UCSD-AML1 (cell line): ENCODE results near the gene PNLIPRP2.

Experiments used
- DNase-seq: peaks from one replicate; lab custom pipeline; 2025; ENCODE audit not compliant: unreplicated experiment; lab: John Stamatoyannopoulos, UW

The PNLIPRP2 gene

DNA sequence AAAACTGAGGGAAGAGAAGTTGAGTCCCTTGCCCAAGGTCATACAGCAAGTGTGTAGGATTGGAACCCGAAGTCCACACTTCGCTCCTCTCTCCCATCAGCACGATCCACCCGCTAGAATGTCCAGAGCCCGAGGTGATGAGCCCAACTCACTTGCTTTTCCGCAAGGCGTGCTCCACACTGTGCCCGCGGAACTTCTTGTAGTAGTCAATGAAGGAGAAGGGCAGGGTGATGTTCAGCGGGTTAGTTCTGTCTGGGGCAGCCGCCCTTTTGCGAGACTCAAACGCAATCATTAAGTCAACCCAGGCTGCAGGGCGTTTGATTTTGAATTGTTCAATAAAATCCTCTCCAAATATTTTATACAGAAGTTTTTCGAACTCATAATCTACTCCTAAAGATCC lies 58.6 kb downstream of the PNLIPRP2 start:
- DNase-seq: no peak

DNA sequence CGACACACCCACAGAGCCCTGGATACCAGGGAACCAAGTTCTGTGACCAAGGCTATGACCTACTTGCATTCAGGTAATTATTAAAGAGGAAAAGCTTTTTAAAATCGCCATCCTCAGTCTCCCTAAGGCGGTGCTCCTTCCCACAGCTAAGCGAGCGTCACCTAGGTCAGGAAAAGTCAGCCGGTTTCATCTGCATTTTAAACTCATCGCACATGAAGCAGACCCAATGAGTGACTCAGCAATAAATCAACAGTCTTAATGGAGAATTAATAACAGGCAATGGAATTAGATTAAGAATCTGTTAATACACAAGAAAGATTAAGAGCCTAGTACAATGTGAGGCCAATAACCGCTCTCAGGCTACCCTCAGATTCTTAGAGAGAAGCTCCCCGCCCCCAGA lies 62.4 kb downstream of the PNLIPRP2 start:
- no peak for DNase-seq

DNA sequence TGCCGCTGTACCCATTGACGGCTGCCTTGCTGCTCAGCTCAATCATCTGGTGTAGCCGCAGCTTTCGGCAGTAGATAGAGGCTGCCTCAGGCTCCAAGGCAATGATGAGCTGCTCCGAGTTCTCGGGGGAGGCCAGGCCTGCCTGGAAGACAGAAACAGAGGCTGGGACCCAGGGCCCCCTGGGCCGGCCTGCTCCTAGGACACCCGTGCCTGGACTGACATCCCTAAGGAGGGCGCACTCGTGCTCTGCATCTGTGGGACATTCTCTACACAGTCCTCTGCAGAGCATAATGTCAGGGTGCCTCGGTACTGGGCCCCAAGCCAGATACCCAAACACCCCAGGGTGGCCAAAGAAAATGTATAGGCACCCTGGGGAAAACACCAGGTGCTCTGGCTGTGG lies 63.1 kb downstream of the PNLIPRP2 start:
- DNase-seq: no peak

DNA sequence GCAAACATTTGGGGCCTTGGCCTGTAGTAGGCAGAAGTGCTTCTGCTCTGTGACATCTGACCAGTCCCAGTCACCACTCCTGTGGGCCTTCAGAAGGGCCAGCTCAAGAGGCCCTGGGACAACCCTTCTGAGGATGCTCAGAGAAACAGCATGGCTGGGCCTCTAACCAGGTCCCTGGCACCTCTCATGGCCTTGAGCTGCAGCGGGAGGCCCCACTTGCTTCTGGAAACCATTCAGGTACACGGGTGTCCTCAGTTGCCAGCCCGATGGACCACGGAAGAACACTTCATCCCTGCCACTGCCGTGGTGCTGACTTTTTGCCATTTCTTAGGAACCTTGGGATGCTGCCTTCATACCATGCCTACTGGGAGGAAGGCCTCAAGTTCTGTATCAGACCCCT lies 64.0 kb downstream of the PNLIPRP2 start:
- DNase-seq: no peak

DNA sequence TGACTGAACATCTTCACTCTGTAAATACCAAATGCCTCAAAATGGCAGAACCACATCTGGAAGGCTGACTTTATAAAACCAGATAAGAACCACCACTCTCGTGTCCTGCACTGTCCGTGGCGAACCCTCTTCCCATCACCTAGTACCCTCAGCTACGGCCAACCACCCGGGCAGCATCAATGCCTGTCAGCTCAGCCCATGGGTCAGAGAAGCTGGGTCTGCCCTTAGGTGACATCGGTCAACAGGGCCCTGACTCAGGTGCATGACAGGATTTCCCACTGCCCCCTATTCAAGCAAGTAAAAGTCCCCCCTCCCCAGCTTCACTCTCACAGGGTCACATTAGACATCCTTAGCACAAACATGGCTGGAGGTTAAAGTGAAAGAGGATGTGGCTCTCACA lies 65.1 kb downstream of the PNLIPRP2 start:
- DNase-seq: no peak

DNA sequence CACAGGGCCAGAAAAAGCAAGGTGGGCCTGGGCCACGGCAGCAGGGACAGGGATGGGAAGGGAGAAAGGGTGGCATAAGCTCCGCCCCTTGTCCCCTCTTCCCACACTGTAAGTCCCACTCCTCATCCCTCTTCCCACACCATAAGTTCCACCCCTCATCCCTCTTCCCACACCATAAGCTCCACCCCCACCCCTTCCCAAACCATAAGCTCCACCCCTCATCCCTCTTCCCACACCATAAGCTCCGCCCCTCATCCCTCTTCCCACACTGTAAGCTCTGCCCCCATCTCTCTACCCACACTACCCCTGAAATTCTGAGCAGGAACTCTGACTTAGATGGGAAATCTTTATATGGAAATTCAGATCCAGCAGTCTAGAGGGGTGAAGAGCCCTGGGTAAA lies 65.9 kb downstream of the PNLIPRP2 start:
- DNase-seq: no peak

DNA sequence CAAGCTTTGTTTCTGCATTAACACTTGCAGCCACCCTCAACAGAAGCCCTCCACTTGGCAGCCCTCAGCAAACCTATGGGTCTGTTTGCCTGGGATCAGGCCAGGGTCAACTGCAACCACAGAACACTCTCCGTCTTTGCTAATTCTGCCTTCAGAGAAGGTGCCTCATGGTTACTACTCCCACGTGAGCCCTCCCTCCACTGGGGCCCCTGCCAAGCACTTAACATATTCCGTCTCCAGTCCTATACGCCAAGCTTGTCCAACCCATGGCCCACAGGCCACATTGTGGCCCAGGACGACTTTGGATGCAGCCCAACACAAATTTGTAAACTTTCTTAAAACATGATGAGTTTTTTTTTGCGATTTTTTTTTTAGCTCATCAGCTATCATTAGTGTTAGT lies 66.9 kb downstream of the PNLIPRP2 start:
- DNase-seq: no peak

DNA sequence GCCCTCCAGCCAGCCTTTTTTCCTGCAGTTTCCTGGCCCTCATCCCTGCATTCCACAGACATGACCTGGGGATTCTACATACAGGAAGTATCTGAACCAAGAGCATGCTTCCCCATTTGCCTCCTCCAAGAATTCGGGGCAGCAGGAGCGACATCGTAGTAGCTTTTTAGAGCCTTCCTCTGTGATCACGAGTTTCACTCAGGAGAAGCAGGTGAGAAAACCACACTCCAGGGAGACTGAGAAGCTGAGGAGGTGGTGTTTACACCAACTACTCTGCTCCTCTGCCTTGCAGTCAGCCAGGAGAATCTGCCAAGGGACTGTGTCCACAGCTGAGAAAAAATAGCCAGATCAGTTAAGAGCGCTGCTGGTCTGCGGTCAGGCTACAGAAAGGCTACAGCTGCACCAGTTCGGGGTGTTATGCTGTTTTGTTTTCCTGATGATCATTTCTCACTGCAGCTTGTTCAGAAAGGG lies 67.5 kb downstream of the PNLIPRP2 start:
- DNase-seq: no peak

DNA sequence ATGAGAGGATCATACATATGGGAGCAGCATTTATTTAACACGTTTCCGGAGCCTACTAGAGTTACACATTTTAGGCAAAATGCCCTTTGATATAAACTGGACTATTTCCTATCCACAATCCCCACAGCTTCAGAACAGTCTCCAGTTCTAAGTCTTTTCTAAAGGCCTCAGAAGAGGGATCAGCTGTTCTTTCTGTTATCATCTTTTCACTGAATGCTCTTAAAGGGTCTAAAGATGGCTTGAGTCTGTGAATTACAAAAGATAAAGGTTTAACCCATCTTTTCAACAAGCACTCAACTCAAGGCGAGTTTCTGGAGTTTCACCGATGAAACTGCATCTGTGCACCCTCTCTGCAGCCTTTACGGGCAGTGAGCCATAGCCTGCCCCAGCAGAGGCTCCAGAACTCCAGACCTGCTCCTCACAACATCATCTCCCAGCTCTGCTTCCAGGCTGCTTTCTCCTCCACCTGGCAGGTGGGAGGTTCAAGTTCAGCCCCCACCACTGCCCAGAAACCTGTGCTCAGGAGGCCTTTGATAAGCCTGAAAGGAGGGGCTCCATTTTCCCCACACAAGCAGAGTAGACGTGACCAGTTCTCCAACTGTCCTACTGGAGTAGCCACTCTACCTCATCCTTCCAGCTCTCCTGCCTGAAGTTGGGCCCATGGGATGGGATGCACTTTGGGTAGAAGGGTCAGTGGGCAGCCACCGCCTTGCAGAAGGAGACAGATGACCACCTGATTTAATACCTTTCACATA lies 68.2 kb downstream of the PNLIPRP2 start:
- no peak for DNase-seq

DNA sequence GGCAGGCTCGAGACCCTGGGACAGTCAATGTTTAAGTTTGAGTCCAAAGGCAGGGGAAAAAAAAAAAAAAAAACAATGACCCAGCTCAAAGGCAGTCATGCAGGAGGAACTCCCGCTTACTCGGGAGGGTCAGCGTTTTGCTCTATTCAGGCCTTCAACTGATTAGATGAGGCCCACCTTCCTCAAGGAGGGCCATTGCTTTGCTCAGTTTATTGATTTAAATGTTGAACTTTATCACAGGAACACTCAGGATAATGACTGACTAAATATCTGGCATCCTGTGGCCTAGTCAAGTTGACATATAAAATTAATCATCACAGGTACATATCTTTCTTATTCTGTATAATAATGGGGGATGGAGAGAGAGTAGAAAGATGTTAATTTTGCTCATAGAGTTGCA lies 69.0 kb downstream of the PNLIPRP2 start:
- DNase-seq: no peak

DNA sequence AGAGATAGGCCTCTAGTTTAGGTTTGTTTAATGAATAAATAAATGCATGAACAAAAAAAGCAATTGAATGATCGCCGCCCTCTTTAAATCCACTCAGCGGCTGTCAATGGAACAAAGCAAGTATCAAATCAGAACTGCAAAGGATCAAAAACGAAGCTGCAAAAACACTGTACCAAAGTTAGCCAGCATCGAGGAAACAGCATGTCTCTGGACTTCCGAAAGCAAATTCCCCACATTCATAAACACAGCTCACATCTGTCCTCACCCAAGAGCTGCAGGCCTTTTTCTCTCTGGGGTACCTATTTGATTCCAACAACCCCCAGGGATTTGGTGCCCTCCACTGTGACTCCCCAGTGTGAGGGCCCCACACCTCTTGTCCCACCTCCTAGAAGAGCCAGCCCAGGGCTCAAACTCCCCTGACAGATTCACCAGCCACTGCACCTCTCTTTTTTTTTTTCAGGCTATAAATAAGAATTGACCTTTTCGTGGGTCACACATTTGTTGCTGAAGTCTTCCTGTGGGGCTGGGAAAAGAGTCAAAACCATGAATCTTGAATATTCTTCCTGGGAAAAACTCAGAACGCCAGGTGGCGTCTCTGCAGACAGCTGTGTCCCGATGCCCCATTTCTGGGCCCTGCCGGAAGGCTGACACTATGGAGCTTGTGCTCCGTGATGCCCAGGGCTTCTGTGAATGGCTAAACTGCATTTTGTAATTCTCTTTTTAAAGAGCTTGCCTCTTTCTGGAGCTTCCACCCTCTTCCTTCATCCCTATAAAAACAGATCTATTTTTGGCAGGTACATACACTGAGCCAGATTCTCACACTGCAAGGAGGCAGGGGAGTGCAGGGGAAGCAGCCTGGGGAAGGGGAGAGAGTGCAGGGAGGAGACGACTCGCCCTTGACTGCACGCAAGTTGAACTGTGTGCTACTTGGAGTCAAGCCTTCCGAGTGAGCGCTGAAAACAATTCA lies 69.9 kb downstream of the PNLIPRP2 start:
- no peak for DNase-seq

DNA sequence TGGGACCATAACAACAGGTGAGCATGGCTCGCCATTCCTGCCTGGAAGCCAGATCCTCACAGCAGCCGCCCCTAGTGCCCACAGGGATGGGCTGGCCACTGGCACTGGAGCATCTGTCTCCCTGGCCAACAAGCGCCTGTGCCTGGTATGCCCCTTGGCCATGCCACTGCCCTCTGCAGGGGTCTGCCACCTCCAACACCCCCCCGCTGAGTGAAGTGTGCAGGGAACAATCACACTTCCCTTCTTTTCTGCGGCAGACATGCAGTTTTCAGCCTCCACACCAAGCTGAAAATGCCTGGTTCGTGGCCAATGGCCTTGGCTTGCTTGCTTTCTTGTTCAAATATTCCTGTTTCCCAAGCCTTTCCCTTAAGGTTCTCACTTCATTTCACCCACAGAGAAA lies 70.9 kb downstream of the PNLIPRP2 start:
- no peak for DNase-seq

DNA sequence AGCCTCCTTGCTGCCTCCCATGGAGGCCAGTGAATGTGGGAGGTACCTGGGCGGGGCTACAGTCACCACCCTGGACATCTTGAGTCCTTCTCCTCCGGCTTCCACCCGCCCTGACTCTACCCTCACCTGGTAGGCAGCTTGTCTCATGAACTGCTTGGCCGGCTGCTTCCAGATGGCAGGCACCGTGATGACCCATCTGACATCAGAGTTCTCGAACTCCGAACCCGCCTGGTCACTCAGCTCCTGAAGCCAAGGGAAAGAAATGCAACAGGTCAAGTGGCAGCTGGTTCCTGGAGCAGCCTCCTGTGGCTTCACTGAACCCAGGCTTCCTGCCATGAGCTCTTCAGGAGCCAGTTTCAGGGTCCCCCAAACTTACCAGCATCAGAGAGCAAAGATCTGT lies 71.5 kb downstream of the PNLIPRP2 start:
- no peak for DNase-seq

DNA sequence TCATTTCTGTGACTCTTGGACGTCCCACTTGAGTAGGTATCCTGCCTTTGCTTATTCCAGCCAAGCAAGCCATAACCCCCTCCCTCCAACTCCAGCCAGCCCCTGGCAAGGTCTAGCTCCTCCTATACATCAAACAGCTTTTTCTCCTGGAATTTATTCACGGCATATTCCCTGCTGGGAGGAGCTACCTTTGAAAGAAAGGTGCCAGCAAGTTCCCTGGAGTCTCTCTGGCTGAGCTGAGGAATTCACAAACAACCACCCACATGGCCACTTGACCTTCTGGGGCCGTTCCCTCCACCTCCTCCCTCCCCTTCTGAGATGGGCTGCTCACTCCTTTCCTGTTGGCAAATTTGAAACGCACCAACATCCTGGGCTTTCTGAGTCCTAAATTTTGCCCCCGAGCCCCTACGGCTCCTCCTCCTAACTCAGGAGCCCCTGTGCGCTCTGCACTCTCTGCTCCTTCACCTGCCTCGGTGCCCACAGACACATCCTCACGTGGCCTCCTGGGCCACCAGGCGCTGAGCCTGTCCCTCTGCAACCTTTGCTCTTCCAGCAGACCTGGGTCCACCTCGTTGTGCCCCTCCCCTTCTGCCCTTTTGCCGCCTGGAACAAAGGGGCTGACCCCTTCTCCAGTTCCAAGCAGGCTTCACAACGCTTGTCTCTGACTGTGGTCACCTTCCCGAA lies 73.6 kb downstream of the PNLIPRP2 start:
- no peak for DNase-seq
